Panc1 (cell line): ENCODE data around the gene MPHOSPH6. TPM values are rescaled to one million over a fixed set of nuclear protein-coding genes. Genes with fewer than 3 reads are reported as not detected.
"Not testable (repeated sequence)": the region's sequence is repeated elsewhere in the genome, so short reads cannot be mapped to it uniquely, and the experiment has no call there.

Source experiments
- ATAC-seq: fragments of 200-7000 bp; cut with Tn5 transposase; 2 replicates; pipeline ENCODE4 v1.9.1; 2020; ENCODE audit warnings: mild to moderate bottlenecking, moderate library complexity
- BruUV-seq: library from RNA; stranded (reverse); fragments of 400-500 nt; replicated peaks from 2 replicates; lab custom pipeline; 2021; lab: Mats Ljungman, UMichigan
- CTCF ChIA-PET: fragments of 300-600 bp; sonication (Branson Sonifier 250); formaldehyde crosslinking; loops from one replicate; lab custom pipeline; 2022; ENCODE audit warnings: antibody characterized with exemption; lab: Charles Lee
- POLR2A ChIA-PET: fragments of 300-600 bp; sonication (Branson Sonifier 250); formaldehyde crosslinking; loops from one replicate; lab custom pipeline; 2022; ENCODE audit warnings: antibody characterized with exemption; lab: Charles Lee
- DNase-seq: peaks from one replicate; pipeline ENCODE4 v3.0.0-alpha.2; 2010; ENCODE audit warnings: low read depth, low spot score
- H3K27ac ChIP-seq: 2 replicates; pipeline ENCODE4 v1.5.1; 2011; ENCODE audit warnings: mild to moderate bottlenecking, low read length, inconsistent platforms
- H3K27me3 ChIP-seq: fragments of 200-500 bp; sonication (Bioruptor generic); 2 replicates; pipeline ENCODE4 v1.6.0; 2014; ENCODE audit warnings: low read length, inconsistent platforms; ENCODE audit not compliant: control insufficient read depth, insufficient read depth
- H3K36me3 ChIP-seq: fragments of 200-500 bp; sonication (Bioruptor generic); 2 replicates; pipeline ENCODE4 v1.5.1; 2014; ENCODE audit warnings: inconsistent platforms, mild to moderate bottlenecking, low read length, moderate library complexity; ENCODE audit not compliant: control insufficient read depth, insufficient read depth
- H3K4me1 ChIP-seq: 2 replicates; pipeline ENCODE4 v1.5.1; 2011; ENCODE audit warnings: inconsistent platforms, mild to moderate bottlenecking, low read length, moderate library complexity; ENCODE audit not compliant: control insufficient read depth, insufficient read depth
- H3K4me3 ChIP-seq, 2 experiments: 2 replicates each; pipeline ENCODE4 v1.5.1; 2011 to 2012; ENCODE audit warnings: low read depth in 2 of 2, low read length in 2 of 2, mild to moderate bottlenecking in 2 of 2, inconsistent platforms in 1 of 2, moderate library complexity in 1 of 2
- H3K9me3 ChIP-seq: fragments of 200-500 bp; sonication (Bioruptor generic); 2 replicates; pipeline ENCODE4 v1.5.1; 2014; ENCODE audit warnings: low read depth, mild to moderate bottlenecking, inconsistent platforms, low read length, moderate library complexity; ENCODE audit not compliant: control insufficient read depth, insufficient read depth
- POLR2AphosphoS5 ChIP-seq: IDR thresholded peaks from 2 replicates; pipeline ENCODE4 v1.6.1; 2012; ENCODE audit warnings: mild to moderate bottlenecking, low read depth, low read length, moderate library complexity
- SIN3A ChIP-seq: IDR thresholded peaks from 2 replicates; pipeline ENCODE4 v1.6.1; 2012; ENCODE audit warnings: low read depth, mild to moderate bottlenecking, low read length, moderate library complexity, borderline replicate concordance; ENCODE audit not compliant: insufficient read depth
- TCF7L2 ChIP-seq: IDR thresholded peaks from 2 replicates; pipeline ENCODE4 v1.6.1; 2011; ENCODE audit warnings: mild to moderate bottlenecking, low read depth, low read length, inconsistent platforms
- in situ Hi-C: cut with HindIII; loops from 2 replicates; pipeline ENCODE4 v1.10.0; 2016; ENCODE audit warnings: low sequenced_read_pairs, low pct_unique_long_range_greater_than_20kb
- intact Hi-C: fragments of 100-400 bp; cut with micrococcal nuclease; formaldehyde crosslinking; loops from one replicate; pipeline ENCODE4 v1.10.0; 2022; ENCODE audit not compliant: unreplicated experiment
- total RNA-seq: library from RNA; stranded (reverse); gene quantifications from one replicate; pipeline ENCODE4 v1.2.1, GENCODE V29; 2021; ENCODE audit not compliant: unreplicated experiment
- TF ChIP-seq, protein P1 (sequence below): fragments of 450-650 bp; IDR thresholded peaks from 2 replicates; pipeline ENCODE4 v1.5.1; 2017; ENCODE audit warnings: mild to moderate bottlenecking
- TF ChIP-seq, protein P2 (sequence below), 2 experiments: IDR thresholded peaks; 2 replicates each; pipeline ENCODE4 v1.6.1; 2011 to 2012; ENCODE audit warnings: low read depth in 2 of 2, control low read depth in 1 of 2, low read length in 1 of 2, mild to moderate bottlenecking in 1 of 2, moderate library complexity in 1 of 2; ENCODE audit not compliant: insufficient read depth in 1 of 2

Gene MPHOSPH6
- total RNA-seq, 1 experiment from 2014 or later = 36.7 TPM

DNA sequence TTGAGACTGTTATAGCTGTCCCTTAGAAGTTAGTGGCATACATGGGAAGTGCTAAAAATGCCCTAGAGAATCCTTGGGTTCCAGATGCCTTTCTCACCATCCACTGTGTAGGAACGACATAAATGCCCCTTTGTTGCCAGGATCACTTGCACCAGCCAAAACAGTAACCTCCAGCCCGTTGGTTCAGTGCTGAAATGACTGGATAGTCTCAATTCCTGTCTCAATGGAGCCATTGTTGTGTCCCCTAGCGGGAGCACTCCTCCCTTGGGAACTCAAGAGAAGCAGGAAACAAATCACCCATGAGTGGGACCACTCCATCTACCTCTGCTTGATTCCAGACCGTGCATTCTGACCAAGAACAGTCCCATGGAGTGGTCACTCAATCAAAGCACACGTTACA lies 23.1 kb downstream of the MPHOSPH6 start:
- no peak for TF ChIP-seq TCF7L2
- TF ChIP-seq POLR2AphosphoS5 = no peak
- no peak for TF ChIP-seq SIN3A
- TF ChIP-seq, protein P1, sequence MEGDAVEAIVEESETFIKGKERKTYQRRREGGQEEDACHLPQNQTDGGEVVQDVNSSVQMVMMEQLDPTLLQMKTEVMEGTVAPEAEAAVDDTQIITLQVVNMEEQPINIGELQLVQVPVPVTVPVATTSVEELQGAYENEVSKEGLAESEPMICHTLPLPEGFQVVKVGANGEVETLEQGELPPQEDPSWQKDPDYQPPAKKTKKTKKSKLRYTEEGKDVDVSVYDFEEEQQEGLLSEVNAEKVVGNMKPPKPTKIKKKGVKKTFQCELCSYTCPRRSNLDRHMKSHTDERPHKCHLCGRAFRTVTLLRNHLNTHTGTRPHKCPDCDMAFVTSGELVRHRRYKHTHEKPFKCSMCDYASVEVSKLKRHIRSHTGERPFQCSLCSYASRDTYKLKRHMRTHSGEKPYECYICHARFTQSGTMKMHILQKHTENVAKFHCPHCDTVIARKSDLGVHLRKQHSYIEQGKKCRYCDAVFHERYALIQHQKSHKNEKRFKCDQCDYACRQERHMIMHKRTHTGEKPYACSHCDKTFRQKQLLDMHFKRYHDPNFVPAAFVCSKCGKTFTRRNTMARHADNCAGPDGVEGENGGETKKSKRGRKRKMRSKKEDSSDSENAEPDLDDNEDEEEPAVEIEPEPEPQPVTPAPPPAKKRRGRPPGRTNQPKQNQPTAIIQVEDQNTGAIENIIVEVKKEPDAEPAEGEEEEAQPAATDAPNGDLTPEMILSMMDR = no peak
- TF ChIP-seq, protein P2, sequence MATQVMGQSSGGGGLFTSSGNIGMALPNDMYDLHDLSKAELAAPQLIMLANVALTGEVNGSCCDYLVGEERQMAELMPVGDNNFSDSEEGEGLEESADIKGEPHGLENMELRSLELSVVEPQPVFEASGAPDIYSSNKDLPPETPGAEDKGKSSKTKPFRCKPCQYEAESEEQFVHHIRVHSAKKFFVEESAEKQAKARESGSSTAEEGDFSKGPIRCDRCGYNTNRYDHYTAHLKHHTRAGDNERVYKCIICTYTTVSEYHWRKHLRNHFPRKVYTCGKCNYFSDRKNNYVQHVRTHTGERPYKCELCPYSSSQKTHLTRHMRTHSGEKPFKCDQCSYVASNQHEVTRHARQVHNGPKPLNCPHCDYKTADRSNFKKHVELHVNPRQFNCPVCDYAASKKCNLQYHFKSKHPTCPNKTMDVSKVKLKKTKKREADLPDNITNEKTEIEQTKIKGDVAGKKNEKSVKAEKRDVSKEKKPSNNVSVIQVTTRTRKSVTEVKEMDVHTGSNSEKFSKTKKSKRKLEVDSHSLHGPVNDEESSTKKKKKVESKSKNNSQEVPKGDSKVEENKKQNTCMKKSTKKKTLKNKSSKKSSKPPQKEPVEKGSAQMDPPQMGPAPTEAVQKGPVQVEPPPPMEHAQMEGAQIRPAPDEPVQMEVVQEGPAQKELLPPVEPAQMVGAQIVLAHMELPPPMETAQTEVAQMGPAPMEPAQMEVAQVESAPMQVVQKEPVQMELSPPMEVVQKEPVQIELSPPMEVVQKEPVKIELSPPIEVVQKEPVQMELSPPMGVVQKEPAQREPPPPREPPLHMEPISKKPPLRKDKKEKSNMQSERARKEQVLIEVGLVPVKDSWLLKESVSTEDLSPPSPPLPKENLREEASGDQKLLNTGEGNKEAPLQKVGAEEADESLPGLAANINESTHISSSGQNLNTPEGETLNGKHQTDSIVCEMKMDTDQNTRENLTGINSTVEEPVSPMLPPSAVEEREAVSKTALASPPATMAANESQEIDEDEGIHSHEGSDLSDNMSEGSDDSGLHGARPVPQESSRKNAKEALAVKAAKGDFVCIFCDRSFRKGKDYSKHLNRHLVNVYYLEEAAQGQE (IDR thresholded peaks at IDR 0.05; ENCODE audit: insufficient read depth in 1 of 2, low read depth in 2 of 2, low read length in 1 of 2) = no peak
- Histone ChIP-seq H3K27ac (peak overlapping the region; percentile 9; the same call in 1 of the 2 replicates), H3K4me1 (peaks cover 5% of the 10 kb centered on the region), H3K27me3 (no peaks in the 10 kb centered on the region), H3K9me3 (no peaks in the 10 kb centered on the region), H3K36me3 (peaks cover 8% of the 10 kb centered on the region), H3K4me3 (no peak overlapping the region)
- ChIA-PET CTCF (no interaction called here), POLR2A (no interaction called here)
- ATAC-seq = no peak
- in situ Hi-C loops = no loop called here
- intact Hi-C loops = no loop called here
- BruUV-seq = no TSS peak
- DNase-seq = no peak

DNA sequence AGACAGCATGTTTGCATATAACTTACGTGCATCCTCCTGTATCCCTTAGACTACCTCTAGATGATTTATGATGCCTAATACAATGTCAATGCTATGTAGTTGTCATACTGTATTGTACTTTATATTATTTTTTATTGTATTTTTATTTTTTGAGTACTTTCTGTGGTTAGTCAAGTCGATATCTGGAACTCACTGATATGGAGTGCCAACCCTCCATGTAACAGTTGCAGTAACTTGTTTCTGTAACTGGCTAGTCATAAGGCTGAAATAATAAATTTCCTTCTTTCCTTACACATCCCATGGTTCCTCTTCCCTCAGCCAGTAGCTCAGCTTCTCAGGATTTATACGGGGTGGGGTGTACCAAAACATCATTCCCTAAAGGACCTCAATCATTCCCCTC lies 23.5 kb downstream of the MPHOSPH6 start:
- intact Hi-C loops (no loop called here), in situ Hi-C loops (no loop called here)
- ATAC-seq (no peak), DNase-seq (no peak)
- peak overlapping the region; percentile 9; the same call in 1 of the 2 replicates for H3K27ac ChIP-seq
- H3K9me3 ChIP-seq = no peaks in the 10 kb centered on the region
- BruUV-seq = no TSS peak
- H3K36me3 ChIP-seq = peaks cover 8% of the 10 kb centered on the region
- peaks cover 4% of the 10 kb centered on the region for H3K4me1 ChIP-seq
- TF ChIP-seq SIN3A (no peak), TCF7L2 (no peak), POLR2AphosphoS5 (no peak)
- TF ChIP-seq, protein P1 = no peak
- TF ChIP-seq, protein P2 (IDR thresholded peaks at IDR 0.05; ENCODE audit: insufficient read depth in 1 of 2, low read depth in 2 of 2, low read length in 1 of 2) = no peak
- CTCF ChIA-PET = no interaction called here
- H3K4me3 ChIP-seq = no peak overlapping the region
- H3K27me3 ChIP-seq = no peaks in the 10 kb centered on the region
- POLR2A ChIA-PET = no interaction called here

DNA sequence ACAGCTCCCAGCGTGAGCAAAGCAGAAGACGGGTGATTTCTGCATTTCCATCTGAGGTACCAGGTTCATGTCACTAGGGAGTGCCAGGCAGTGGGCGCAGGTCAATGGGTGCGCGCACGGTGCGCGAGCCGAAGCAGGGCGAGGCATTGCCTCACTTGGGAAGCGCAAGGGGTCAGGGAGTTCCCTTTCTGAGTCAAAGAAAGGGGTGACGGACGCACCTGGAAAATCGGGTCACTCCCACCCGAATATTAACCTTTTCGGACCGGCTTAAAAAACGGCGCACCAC lies 30.8 kb downstream of the MPHOSPH6 start:
- DNase-seq, BruUV-seq, ATAC-seq, H3K36me3 ChIP-seq, CTCF ChIA-PET, H3K4me3 ChIP-seq, intact Hi-C loops, H3K9me3 ChIP-seq, POLR2A ChIA-PET, H3K27me3 ChIP-seq, in situ Hi-C loops: not testable (repeated sequence)
- peak overlapping the region; percentile 84; the same call in 1 of the 2 replicates for H3K27ac ChIP-seq
- peaks cover 12% of the 10 kb centered on the region for H3K4me1 ChIP-seq
